ENCODE measurements around the gene NEK2.
"Not testable (repeated sequence)": the region's sequence is repeated elsewhere in the genome, so short reads cannot be mapped to it uniquely, and the experiment has no call there.

NEK2 gene

DNA sequence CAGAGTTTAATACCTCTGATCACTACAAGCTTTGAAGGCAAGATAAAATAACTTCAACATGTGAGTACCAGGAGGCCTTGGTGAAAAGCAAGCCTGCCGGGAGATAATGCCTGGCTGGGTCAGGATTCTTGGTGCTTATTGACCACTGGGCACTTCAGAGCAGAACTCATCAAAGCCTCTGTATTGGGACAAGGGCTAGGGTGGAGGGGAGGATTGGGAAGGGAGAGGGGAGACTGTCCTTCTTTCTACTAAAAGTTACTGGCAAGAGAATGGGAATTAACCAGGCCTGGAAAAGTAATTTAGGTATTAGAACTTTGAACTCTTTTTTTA, 35.2 kb downstream of the NEK2 start:
- no peak overlapping the region for H3K4me3 ChIP-seq
- no peak for DNase-seq (ENCODE audit: low spot score in 2 of 2)
- H3K4me1 ChIP-seq, result peaks cover 5% of the 10 kb centered on the region
- no peaks in the 10 kb centered on the region for H3K36me3 ChIP-seq (replicated peaks)
- no peaks in the 10 kb centered on the region for H3K9me3 ChIP-seq
- H3K27me3 ChIP-seq (ENCODE audit: low read depth), result no peaks in the 10 kb centered on the region
- in situ Hi-C loops (cut with MboI; ENCODE audit: low sequenced_read_pairs), result no loop called here

DNA sequence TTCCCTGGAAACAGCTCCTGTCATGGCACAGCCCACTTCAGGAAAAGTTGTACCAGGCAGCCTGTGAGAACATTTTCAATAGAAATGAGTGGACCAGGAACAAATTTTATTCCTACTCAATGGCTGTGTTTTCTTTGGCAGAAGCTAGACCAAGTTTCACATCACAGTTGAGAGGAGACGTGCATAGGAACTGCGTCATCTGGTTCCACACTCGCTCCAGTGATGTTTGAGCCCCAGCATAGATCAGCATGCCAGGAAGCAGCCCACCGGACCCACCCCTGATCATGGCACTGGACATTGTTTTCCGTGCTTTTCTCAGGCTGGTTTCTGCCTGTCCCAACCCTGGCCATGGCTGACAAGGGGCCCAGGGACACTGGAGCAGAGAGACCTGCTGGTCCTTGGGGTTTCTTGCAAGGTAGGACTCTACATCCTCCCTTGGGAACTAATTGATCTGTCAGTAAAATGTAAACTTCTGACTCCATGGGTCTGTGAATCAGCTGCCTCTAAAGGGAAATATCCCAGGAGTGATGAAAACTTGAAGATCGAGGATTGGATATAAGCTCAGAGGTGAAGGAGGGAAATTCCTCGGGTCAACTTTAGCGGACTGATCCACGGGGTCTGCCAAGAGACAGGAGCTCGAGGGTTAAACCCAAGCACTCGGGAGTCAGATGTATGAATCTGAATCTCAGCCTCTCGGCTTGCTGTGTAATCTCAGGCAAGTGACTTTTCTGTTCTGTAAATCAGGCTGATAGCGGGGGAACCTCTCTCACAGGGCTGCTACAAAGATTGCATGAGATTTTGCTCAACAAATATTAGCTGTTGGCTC, 35.7 kb downstream of the NEK2 start:
- no peaks in the 10 kb centered on the region for H3K9me3 ChIP-seq
- no peak overlapping the region for H3K4me3 ChIP-seq
- in situ Hi-C loops (cut with MboI; ENCODE audit: low sequenced_read_pairs), result no loop called here
- H3K27me3 ChIP-seq (ENCODE audit: low read depth), result no peaks in the 10 kb centered on the region
- DNase-seq (ENCODE audit: low spot score in 2 of 2), result no peak
- H3K36me3 ChIP-seq (replicated peaks), result no peaks in the 10 kb centered on the region
- H3K4me1 ChIP-seq, result peaks cover 5% of the 10 kb centered on the region

DNA sequence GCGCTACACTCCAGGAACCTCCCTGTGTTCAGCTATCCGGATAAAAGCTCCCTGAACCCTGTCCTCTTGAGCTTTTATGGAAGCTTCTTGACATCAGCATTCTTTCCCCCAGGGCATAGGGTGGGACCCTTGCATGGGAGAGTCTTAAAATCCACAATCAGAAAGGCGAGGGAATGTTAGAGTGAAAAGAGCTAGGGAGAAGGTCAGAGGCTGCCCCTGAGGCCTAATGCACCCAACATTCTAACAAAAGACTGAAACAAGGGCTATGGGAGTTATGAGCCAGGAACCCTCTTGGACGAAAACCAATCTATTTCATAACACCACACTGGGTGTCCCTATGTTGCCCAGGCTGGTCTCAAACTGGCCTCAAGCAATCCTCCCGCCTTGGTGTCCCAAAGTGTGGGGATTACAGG, 36.7 kb downstream of the NEK2 start:
- Histone ChIP-seq H3K4me1 (peaks cover 5% of the 10 kb centered on the region), H3K9me3 (no peaks in the 10 kb centered on the region), H3K36me3 (replicated peaks) (no peaks in the 10 kb centered on the region), H3K27me3 (ENCODE audit: low read depth) (no peaks in the 10 kb centered on the region), H3K4me3 (no peak overlapping the region)
- in situ Hi-C loops (cut with MboI; ENCODE audit: low sequenced_read_pairs), result no loop called here
- peak; percentile 12 to 35 for DNase-seq (ENCODE audit: low spot score in 2 of 2)

DNA sequence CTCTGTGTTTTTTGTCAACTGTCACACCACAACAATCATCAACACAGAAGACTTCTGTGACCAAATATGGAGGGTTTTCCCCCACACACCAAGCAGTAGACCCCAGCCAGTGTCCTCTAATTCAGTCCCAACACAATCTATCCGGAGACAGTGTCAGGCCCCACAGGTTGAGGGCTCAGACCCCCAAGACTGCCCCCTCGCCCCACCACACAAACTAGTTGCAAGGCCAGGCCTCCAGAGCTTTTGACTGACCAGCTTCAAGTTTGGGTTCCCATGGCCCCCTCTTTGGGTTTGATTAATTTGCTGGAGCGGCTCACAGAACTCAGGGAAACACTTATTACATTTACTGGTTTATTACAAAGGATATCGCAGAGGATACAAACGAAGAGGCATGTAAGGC, 37.2 kb downstream of the NEK2 start:
- Histone ChIP-seq H3K36me3 (replicated peaks) (no peaks in the 10 kb centered on the region), H3K9me3 (no peaks in the 10 kb centered on the region), H3K4me3 (no peak overlapping the region), H3K27me3 (ENCODE audit: low read depth) (no peaks in the 10 kb centered on the region), H3K4me1 (peaks cover 5% of the 10 kb centered on the region)
- DNase-seq (ENCODE audit: low spot score in 2 of 2), result no peak
- in situ Hi-C loops (cut with MboI; ENCODE audit: low sequenced_read_pairs), result no loop called here

DNA sequence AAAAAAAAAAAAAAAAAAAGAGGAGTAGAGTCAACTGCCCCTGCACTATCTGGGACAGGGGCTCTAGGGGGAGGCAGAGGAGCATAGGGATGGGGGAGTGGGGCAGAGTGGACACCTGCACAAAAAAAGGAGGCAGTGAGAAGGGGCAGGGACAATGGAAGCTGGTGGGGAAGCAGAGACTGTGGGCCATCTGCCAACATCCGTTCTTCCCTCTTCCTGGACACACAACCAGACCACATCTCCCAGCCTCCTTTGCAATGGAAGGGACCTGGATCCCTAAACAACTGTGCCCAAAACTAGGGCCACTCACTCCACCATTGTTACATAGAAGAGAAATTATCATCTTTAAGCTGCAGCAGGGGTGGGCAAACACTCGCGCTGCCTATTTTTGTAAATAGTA, 38.4 kb downstream of the NEK2 start:
- no peak overlapping the region for H3K4me3 ChIP-seq
- no peaks in the 10 kb centered on the region for H3K36me3 ChIP-seq (replicated peaks)
- H3K27me3 ChIP-seq (ENCODE audit: low read depth), result no peaks in the 10 kb centered on the region
- DNase-seq (ENCODE audit: low spot score in 2 of 2), result no peak
- in situ Hi-C loops (cut with MboI; ENCODE audit: low sequenced_read_pairs), result no loop called here
- peaks cover 5% of the 10 kb centered on the region for H3K4me1 ChIP-seq
- no peaks in the 10 kb centered on the region for H3K9me3 ChIP-seq

DNA sequence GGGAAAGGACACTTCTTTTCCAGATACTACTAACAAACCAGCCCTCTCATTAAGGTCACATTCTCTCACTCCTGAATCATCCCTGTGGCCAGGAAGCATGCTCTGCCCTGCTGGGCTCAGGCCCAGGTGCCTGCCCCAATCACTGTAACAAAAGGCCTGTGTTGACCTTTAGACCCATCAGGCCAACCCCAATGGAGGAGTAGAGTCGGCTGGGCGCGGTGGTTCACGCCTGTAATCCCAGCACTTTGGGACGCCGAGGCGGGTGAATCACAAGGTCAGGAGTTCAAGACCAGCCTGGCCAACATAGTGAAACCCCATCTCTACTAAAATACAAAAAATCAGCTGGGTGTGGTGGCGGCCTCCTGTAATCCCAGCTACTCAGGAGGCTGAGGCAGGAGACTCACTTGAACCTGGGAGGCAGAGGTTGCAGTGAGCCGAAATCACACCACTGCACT, 38.8 kb downstream of the NEK2 start:
- DNase-seq (ENCODE audit: low spot score in 2 of 2); H3K4me3 ChIP-seq; H3K4me1 ChIP-seq; H3K27me3 ChIP-seq (ENCODE audit: low read depth); H3K36me3 ChIP-seq (replicated peaks); H3K9me3 ChIP-seq; in situ Hi-C loops (cut with MboI; ENCODE audit: low sequenced_read_pairs): not testable (repeated sequence)

DNA sequence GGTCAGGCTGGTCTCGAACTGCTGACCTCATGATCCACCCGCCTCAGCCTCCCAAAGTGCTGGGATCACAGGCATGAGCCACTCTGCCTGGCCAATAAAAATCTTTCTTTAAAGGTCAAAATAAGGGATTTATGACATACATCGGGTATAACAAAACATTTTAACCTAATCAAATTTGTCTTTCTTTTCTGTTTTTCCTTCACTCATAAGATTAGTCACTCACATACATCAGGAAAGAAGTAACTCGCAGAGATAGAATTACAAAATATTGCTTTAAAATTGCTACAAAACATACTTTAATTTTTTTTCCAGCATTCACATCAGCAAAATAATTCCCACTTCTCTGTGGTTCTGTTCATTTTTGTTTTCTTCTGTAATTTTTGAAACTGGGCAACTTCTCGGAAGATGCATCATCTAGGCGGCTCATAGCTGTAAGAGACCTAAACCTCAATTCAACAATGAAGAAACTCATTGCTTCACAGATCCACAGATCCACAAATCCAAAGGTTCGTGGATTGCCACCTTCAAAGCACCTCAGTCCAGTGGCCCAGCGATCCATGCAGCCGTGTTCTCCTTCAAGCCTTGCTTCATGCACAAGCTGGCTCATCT, 39.7 kb downstream of the NEK2 start:
- H3K36me3 ChIP-seq (replicated peaks), result no peaks in the 10 kb centered on the region
- DNase-seq (ENCODE audit: low spot score in 2 of 2), result no peak
- in situ Hi-C loops (cut with MboI; ENCODE audit: low sequenced_read_pairs), result no loop called here
- H3K4me3 ChIP-seq, result no peak overlapping the region
- no peaks in the 10 kb centered on the region for H3K27me3 ChIP-seq (ENCODE audit: low read depth)
- H3K4me1 ChIP-seq, result peaks cover 5% of the 10 kb centered on the region
- H3K9me3 ChIP-seq, result no peaks in the 10 kb centered on the region

DNA sequence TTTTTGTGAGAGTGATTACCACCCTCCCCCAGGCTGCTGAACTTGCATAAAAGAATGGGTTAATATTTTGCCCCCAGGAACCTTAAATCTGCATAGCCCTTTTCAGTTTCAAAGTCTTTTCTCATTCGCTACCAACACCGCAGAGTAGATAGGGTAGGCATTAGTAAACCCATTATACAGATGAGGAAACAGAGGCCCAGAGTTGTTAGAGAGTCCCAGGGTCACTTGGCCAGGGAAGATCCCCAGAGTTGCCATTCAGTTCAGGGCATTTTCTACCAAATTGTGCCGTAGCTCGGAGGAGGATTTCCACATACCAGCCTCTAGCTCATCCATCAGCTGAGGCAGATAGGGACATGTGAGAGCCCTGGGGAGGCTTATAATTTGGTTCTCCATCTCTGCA, 40.5 kb downstream of the NEK2 start:
- Histone ChIP-seq H3K36me3 (replicated peaks) (no peaks in the 10 kb centered on the region), H3K4me3 (no peak overlapping the region), H3K4me1 (peaks cover 5% of the 10 kb centered on the region), H3K27me3 (ENCODE audit: low read depth) (no peaks in the 10 kb centered on the region), H3K9me3 (no peaks in the 10 kb centered on the region)
- in situ Hi-C loops (cut with MboI; ENCODE audit: low sequenced_read_pairs), result no loop called here
- no peak for DNase-seq (ENCODE audit: low spot score in 2 of 2)

DNA sequence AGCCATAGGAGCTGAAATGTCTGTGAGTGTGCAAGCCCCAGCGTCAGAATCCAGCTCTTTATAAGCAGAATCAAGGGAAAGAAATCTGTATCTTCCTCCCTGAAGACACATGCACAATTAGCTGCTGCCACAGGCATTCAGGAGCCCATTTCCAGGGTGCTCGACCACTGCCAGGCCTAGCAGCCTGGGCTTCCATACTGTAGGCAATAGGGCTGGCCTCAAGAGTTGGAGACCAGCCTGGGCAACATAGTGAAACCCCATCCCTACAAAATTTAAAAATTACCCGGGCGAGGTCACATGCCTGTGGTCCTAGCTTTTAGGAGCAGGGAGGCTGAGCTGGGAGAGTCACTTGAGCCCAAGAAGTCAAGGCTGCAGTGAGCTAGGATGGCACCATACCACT, 41.0 kb downstream of the NEK2 start:
- H3K9me3 ChIP-seq, result no peaks in the 10 kb centered on the region
- in situ Hi-C loops (cut with MboI; ENCODE audit: low sequenced_read_pairs), result no loop called here
- H3K4me3 ChIP-seq, result no peak overlapping the region
- no peaks in the 10 kb centered on the region for H3K27me3 ChIP-seq (ENCODE audit: low read depth)
- no peak for DNase-seq (ENCODE audit: low spot score in 2 of 2)
- H3K4me1 ChIP-seq, result peaks cover 5% of the 10 kb centered on the region
- no peaks in the 10 kb centered on the region for H3K36me3 ChIP-seq (replicated peaks)

DNA sequence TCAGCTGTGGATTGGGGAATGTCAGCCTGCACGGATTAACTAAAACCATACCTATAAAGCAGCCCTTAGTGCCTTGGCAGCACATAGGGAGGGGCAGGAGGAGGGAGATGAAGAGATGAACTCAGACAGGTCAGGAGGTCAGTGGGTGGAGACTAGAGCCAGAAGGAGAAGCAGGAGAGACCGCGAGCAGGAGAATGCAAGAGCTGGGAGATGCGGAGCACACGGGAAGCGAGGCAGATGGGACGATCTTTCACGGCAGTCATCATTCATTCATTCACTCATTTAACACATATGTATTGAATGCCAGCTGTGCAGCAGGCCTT, 41.9 kb downstream of the NEK2 start:
- H3K9me3 ChIP-seq, result no peaks in the 10 kb centered on the region
- H3K36me3 ChIP-seq (replicated peaks), result no peaks in the 10 kb centered on the region
- no peaks in the 10 kb centered on the region for H3K27me3 ChIP-seq (ENCODE audit: low read depth)
- H3K4me1 ChIP-seq, result peaks cover 2% of the 10 kb centered on the region
- no peak for DNase-seq (ENCODE audit: low spot score in 2 of 2)
- in situ Hi-C loops (cut with MboI; ENCODE audit: low sequenced_read_pairs), result no loop called here
- no peak overlapping the region for H3K4me3 ChIP-seq

DNA sequence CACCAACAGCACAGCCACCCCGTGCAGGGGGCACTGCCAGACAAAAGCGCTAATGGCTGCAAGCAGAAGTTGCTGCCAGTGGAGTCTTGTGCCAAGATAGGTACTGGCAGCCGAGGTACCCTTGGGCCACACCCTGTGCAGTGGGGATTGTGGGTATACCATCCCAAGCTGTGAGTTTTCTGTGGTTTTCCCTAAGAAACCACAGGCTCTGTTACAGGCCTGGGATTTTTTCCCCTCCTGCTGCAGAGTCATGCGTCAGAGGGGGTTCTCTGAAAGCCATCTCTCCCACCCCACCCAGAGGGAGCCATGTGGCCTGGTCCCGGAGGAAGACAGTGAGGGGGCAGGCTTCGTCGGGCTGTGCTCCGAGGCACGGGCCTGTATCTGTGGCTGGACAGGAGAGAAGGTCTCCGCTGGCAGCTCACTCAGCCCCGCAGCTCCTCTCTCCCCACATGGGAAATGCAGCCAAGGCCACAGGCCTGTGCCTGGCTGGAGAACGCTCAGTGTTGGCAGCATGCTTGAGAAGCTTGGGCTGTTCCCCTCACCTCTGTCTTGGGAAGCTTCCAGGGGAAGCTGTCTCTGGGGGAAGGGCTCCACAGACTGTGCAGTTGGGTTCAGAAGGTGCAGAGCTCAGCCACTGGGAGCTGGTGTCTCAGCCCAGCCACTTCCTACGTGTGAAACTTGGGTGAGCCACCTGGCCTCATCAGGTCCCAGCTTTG, 42.5 kb downstream of the NEK2 start:
- in situ Hi-C loops (cut with MboI; ENCODE audit: low sequenced_read_pairs), result no loop called here
- H3K36me3 ChIP-seq (replicated peaks), result no peaks in the 10 kb centered on the region
- no peak for DNase-seq (ENCODE audit: low spot score in 2 of 2)
- no peak overlapping the region for H3K4me3 ChIP-seq
- no peaks in the 10 kb centered on the region for H3K9me3 ChIP-seq
- no peaks in the 10 kb centered on the region for H3K4me1 ChIP-seq
- no peaks in the 10 kb centered on the region for H3K27me3 ChIP-seq (ENCODE audit: low read depth)

DNA sequence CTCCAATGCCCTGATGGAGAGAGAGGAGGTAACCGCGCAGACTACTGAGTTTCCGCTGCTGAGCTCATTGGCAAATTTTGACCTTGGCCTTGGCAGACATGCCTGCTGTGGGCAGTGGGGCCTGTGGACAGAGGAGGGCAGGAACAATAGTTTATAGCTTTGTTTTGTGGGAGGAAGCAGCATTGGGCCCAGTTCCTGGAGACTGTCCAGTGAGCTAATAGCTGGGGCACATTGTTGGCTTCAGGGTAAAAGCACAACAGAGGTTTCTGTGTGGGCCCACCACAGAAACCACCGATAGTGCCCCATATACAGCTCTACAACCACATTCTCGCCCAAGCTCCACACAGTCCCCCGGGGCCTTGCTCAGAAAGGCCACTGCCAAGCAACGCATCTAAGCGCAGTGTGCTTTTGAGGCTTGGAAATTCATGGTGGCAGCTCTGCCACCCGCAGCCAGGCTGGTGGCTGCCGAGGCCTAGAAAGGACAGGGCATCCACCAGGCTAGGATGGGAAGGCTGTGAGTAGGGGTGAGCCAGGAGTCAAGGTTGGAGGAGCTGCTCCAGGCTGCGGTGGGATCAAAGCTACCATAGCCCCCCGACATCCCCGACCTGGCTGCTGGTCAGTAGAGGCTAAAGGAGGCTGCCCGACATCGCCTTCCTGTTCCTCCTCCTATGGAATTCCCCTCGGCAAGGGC, 43.2 kb downstream of the NEK2 start:
- in situ Hi-C loops (cut with MboI; ENCODE audit: low sequenced_read_pairs), result no loop called here

DNA sequence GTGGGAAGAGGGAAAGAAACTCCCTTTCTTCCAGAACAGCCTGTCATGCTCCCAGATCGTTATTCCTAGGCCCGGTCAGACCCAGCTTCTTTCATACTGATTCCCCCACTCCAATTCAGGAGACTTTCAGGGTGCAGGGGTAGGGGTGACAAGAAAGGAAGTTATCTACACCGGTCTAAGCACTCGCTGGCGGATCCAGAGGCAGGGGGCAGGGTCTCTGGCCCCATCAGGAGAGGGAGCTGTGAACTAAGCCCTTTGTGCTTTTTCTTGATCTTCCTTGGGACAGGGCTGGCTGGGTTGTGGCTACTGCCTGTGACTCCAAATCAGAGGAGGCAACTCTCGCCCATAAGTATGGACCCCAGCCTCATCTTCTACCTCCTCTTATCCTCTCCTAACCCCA, 44.3 kb downstream of the NEK2 start:
- DNase-seq (ENCODE audit: low spot score in 2 of 2), result no peak
- H3K4me3 ChIP-seq, result no peak overlapping the region
- no peaks in the 10 kb centered on the region for H3K4me1 ChIP-seq
- in situ Hi-C loops (cut with MboI; ENCODE audit: low sequenced_read_pairs), result no loop called here
- no peaks in the 10 kb centered on the region for H3K9me3 ChIP-seq
- no peaks in the 10 kb centered on the region for H3K27me3 ChIP-seq (ENCODE audit: low read depth)
- no peaks in the 10 kb centered on the region for H3K36me3 ChIP-seq (replicated peaks)

More for the DNA sequence above, 43.2 kb downstream of the NEK2 start:
- Histone ChIP-seq H3K9me3 (no peaks in the 10 kb centered on the region), H3K27me3 (ENCODE audit: low read depth) (no peaks in the 10 kb centered on the region), H3K36me3 (replicated peaks) (no peaks in the 10 kb centered on the region), H3K4me1 (no peaks in the 10 kb centered on the region), H3K4me3 (no peak overlapping the region)
- DNase-seq (ENCODE audit: low spot score in 2 of 2), result no peak
